Measurements from ENCODE around the gene OSBPL2. TPM values are rescaled to one million over a fixed set of nuclear protein-coding genes. Genes with fewer than 3 reads are reported as not detected.
A peak's percentile ranks its signal among the peaks of the same experiment; 100 is the strongest.

OSBPL2 gene
- total RNA-seq, 4 donors from 2014 or later: 24.3 to 35.9 (median 26.3) TPM

GRCh38 chr20:62299666-62300236 is 61.4 kb downstream of the OSBPL2 start:
- ATAC-seq (ENCODE audit: low FRiP score): no peak

DNA sequence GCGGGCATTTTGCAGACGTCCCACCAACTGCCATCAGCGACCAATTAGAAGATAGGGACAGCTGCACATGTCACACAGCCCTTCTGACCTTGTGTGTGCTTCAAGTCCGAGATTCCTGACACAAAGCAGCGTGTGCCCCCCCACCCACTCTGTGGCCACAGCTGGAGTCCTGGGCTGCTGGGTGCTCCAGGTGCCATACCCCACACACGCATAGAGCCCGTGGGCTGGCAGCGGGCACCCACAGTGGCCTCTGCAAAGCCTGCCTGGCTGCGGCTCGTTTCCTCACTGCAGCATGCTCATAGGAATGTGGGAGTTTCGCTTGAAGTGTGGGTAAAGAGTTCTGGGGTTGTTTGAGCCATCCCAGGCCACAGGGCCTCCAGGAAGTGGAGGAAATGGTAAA is 62.0 kb downstream of the OSBPL2 start:
- DNase-seq (ENCODE audit: low spot score) (no peak), ATAC-seq (ENCODE audit: low FRiP score) (no peak)
- no peak for TF ChIP-seq CTCF (IDR thresholded peaks at IDR 0.05)

More at GRCh38 chr20:62299666-62300236, 61.4 kb downstream of the OSBPL2 start:
- TF ChIP-seq CTCF (IDR thresholded peaks at IDR 0.05): no peak
- DNase-seq (ENCODE audit: low spot score): no peak

DNA sequence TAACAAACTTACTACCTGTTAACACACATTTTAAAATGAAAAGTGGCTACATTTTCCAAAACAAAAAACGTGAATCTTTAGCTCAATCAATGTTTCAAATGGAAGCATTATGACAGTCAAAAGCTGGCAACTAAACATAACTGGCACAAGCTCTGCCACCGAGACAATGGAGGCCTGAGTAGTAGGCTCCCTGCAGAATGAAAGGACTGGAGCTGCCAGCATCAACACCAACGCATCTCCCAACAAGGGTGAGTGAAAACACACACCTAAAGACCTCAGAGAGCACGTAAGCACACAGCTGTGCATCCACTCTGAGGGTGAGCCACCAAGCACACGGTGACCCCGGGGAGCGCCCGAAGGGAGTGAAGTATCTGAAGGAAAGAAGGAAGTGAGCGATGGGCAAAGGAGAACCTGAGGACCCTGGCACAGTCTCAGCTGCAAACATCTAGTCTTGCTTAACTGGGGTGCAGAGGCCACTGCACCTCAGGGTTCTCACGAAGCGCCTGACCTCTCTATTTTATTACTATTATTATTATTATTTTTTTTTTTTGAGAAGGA is 62.9 kb downstream of the OSBPL2 start:
- no peak for TF ChIP-seq CTCF (IDR thresholded peaks at IDR 0.05)
- no peak for DNase-seq (ENCODE audit: low spot score)
- ATAC-seq (ENCODE audit: low FRiP score): no peak

GRCh38 chr20:62301773-62302340 is 63.5 kb downstream of the OSBPL2 start:
- peak; percentile 58 for ATAC-seq (ENCODE audit: low FRiP score)
- DNase-seq (ENCODE audit: low spot score): peak; percentile 78
- TF ChIP-seq CTCF (IDR thresholded peaks at IDR 0.05): peak in 1 of 3 donors; percentile 92

DNA sequence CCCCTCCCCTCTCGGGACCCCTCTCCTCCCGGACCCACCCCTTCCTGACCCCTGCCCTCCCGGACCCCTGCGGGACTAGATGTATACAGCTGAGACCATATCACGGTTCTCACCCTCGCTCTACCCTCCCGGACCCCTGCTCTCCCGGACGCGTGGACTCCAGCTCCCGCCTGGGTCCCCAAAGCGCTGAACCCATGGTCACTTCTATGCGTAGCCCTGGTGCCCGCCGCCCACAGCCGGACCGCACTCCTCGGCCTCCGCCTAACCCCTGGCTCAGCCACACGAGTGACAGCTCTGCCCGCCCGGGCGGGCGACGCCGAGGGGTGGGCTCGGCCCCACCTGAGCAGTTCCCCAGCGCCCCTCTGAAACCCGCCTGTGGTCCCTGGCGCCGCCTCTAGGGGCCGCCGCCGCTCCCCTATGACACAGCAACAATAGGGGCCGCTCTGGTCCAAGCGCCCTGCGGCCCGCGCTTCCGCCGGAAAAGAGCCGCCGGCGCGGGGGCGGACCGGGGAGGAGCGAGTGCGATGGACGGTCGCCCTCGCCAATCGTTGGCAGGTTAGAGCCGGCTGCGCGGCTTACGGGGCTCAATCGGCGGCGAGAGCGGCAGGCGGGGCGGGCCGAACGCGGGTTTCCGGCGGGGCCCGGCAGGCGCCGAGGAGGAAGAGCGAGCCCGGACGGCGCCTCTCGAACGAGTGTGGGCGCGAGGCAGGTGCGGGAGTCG is 64.2 kb downstream of the OSBPL2 start, which contains the start of gene ADRM1:
Gene ADRM1, plus strand, starts transcription at position 657 of the 721 bp plus-strand sequence. CDS start 572 bp downstream, outside the sequence.
- ATAC-seq (ENCODE audit: low FRiP score): peak; percentile 90
- TF ChIP-seq CTCF (IDR thresholded peaks at IDR 0.05): peak in 2 of 3 donors; percentile 77 to 97
- peak; percentile 86 for DNase-seq (ENCODE audit: low spot score)

DNA sequence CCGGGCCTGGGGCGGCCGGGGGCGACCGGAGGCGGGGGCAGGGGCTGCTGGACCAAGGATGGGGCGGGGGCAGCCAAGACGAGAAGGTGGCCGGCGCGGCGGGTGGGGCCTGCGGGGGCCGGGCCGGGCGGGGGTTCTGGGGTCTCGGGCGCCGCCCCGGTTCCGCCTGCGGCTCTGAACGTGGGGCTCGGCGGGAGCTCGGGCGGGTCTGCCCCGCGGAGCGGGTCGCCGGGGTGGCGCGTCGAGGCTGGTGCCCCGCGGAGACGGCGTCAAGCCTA is 64.7 kb downstream of the OSBPL2 start:
- no peak for TF ChIP-seq CTCF (IDR thresholded peaks at IDR 0.05)
- DNase-seq (ENCODE audit: low spot score) (no peak), ATAC-seq (ENCODE audit: low FRiP score) (no peak)

Measured in omental fat pad (tissue), 4 donors.